ENCODE measurements around the gene JUNB. TPM values are rescaled to one million over a fixed set of nuclear protein-coding genes. Genes with fewer than 3 reads are reported as not detected.

JUNB gene
- total RNA-seq, 1 donor from 2014 or later, result 1.5 TPM

DNA sequence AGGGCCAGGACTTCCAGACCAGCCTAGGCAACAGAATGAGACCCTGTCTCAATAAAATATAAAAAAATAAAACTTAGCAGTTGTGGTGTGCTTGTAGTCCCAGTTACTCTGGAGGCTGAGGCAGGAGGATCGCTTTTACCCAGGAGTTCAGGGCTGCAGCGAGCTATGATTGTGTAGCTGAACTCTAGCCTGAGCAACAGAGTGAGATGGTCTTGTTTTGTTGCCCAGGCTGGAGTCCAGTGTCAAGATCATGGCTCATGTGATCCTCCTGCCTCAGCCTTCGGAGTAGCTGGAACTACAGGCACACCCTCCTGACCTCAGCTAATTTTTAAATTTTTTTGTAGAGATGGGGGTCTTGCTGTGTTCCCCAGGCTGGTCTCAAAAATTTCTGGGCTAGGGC is 4.3 kb upstream of the JUNB start:
- no peaks in the 10 kb centered on the region for H3K79me2 ChIP-seq (ENCODE audit: low read depth)

DNA sequence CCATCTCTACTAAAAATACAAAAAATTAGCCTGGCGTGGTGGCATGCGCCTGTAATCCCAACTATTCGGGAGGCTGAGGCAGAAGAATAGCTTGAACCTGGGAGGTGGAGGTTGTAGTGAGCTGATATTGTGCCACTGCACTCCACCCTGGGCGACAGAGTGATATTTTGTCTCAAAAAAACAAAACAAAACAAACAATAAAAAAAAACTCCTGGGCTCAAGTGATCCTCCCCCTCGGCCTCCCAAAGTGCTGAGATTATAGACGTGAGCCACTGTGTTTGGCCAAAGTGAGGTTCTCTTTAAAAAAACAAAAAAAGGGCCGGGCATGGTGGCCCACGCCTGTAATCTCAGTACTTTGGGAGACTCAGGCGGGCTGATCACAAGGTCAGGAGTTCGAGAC is 3.8 kb upstream of the JUNB start:
- Histone ChIP-seq H3F3A (ENCODE audit: low read depth) (peaks cover 69% of the 10 kb centered on the region), H3K27ac (no peak overlapping the region), H4K20me1 (ENCODE audit: low read depth) (no peaks in the 10 kb centered on the region), H3K9me3 (ENCODE audit: low read depth) (no peaks in the 10 kb centered on the region), H3K4me1 (peaks cover 38% of the 10 kb centered on the region), H2AFZ (replicated peaks) (no peak overlapping the region), H3K4me2 (no peak overlapping the region), H3K79me2 (ENCODE audit: low read depth) (no peaks in the 10 kb centered on the region), H3K36me3 (no peaks in the 10 kb centered on the region), H3K9ac (no peak overlapping the region), H3K4me3 (no peak overlapping the region), H3K27me3 (peaks cover 23% of the 10 kb centered on the region)
- no peak for DNase-seq (ENCODE audit: low spot score)
- Mint-ChIP-seq H3K4me1 (peaks cover 30% of the 10 kb centered on the region), H3K9me3 (no peaks in the 10 kb centered on the region), H3K27ac (no peak overlapping the region), H3K27me3 (ENCODE audit: insufficient read depth, low read depth) (peaks cover 5% of the 10 kb centered on the region), H3K36me3 (no peaks in the 10 kb centered on the region), H3K4me3 (peak overlapping the region; percentile 24)
- TF ChIP-seq EZH2 (IDR thresholded peaks at IDR 0.05), result no peak
- TF ChIP-seq EZH2phosphoT487 (IDR thresholded peaks at IDR 0.05), result no peak
- TF ChIP-seq, protein P1, sequence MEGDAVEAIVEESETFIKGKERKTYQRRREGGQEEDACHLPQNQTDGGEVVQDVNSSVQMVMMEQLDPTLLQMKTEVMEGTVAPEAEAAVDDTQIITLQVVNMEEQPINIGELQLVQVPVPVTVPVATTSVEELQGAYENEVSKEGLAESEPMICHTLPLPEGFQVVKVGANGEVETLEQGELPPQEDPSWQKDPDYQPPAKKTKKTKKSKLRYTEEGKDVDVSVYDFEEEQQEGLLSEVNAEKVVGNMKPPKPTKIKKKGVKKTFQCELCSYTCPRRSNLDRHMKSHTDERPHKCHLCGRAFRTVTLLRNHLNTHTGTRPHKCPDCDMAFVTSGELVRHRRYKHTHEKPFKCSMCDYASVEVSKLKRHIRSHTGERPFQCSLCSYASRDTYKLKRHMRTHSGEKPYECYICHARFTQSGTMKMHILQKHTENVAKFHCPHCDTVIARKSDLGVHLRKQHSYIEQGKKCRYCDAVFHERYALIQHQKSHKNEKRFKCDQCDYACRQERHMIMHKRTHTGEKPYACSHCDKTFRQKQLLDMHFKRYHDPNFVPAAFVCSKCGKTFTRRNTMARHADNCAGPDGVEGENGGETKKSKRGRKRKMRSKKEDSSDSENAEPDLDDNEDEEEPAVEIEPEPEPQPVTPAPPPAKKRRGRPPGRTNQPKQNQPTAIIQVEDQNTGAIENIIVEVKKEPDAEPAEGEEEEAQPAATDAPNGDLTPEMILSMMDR (IDR thresholded peaks at IDR 0.05), result no peak

More for the DNA sequence above, 4.3 kb upstream of the JUNB start:
- H4K20me1 ChIP-seq (ENCODE audit: low read depth), result no peaks in the 10 kb centered on the region
- TF ChIP-seq EZH2 (IDR thresholded peaks at IDR 0.05) (no peak), EZH2phosphoT487 (IDR thresholded peaks at IDR 0.05) (no peak)
- TF ChIP-seq, protein P1 (IDR thresholded peaks at IDR 0.05), result no peak
- peaks cover 2% of the 10 kb centered on the region for H3K9me3 Mint-ChIP-seq
- H3K36me3 ChIP-seq, result no peaks in the 10 kb centered on the region
- H2AFZ ChIP-seq (replicated peaks), result no peak overlapping the region
- peaks cover 42% of the 10 kb centered on the region for H3K4me1 ChIP-seq
- peaks cover 7% of the 10 kb centered on the region for H3K27me3 Mint-ChIP-seq (ENCODE audit: insufficient read depth, low read depth)
- no peak overlapping the region for H3K4me3 ChIP-seq
- H3K4me2 ChIP-seq, result no peak overlapping the region
- H3K9me3 ChIP-seq (ENCODE audit: low read depth), result no peaks in the 10 kb centered on the region
- H3K9ac ChIP-seq, result no peak overlapping the region
- H3K27ac ChIP-seq, result no peak overlapping the region
- DNase-seq (ENCODE audit: low spot score), result no peak
- peaks cover 33% of the 10 kb centered on the region for H3K4me1 Mint-ChIP-seq
- no peak overlapping the region for H3K4me3 Mint-ChIP-seq
- peaks cover 69% of the 10 kb centered on the region for H3F3A ChIP-seq (ENCODE audit: low read depth)
- no peaks in the 10 kb centered on the region for H3K36me3 Mint-ChIP-seq
- H3K27me3 ChIP-seq, result peaks cover 18% of the 10 kb centered on the region
- H3K27ac Mint-ChIP-seq, result no peak overlapping the region

DNA sequence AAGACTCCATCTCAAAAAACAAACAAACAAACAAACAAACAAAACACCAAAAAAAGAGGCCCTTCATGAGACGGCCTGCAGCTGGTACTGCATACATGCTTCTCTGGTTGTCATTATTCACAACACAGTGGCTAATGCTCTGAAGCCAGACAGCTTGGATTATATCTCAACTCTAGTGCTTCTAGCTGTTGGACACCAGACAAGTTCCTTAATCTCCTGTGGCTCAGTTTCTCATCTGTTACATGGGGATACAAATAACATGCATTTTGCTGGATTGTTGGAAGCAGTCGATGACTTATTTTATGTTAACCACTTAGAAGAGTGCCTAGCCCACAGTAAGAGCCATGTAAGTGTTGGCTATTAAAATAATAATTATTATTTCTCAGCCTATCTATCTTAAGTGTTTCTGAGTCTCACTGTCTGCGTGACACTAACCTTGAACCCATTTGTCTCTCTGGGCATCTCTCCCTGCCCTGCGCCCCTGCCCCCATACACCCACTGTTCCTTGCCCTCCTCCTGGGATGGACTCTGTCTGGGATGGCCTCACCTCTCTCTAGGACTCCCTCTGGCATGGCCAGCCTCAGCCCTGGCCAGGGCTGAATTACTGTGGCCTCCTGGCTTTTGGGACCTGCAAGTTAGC is 3.1 kb upstream of the JUNB start:
- Mint-ChIP-seq H3K4me3 (peak overlapping the region; percentile 87), H3K9me3 (no peaks in the 10 kb centered on the region), H3K4me1 (peaks cover 30% of the 10 kb centered on the region), H3K27me3 (ENCODE audit: insufficient read depth, low read depth) (peaks cover 7% of the 10 kb centered on the region), H3K36me3 (no peaks in the 10 kb centered on the region), H3K27ac (peak overlapping the region; percentile 85)
- H2AFZ ChIP-seq (replicated peaks), result no peak overlapping the region
- peak overlapping the region; percentile 56 for H3K27ac ChIP-seq
- H3F3A ChIP-seq (ENCODE audit: low read depth), result peaks cover 71% of the 10 kb centered on the region
- TF ChIP-seq EZH2 (IDR thresholded peaks at IDR 0.05), result no peak
- no peak for TF ChIP-seq EZH2phosphoT487 (IDR thresholded peaks at IDR 0.05)
- TF ChIP-seq, protein P1 (IDR thresholded peaks at IDR 0.05), result no peak
- H3K27me3 ChIP-seq, result peaks cover 30% of the 10 kb centered on the region
- no peak for DNase-seq (ENCODE audit: low spot score)
- H3K4me1 ChIP-seq, result peaks cover 37% of the 10 kb centered on the region
- no peaks in the 10 kb centered on the region for H3K79me2 ChIP-seq (ENCODE audit: low read depth)
- H3K4me2 ChIP-seq, result peak overlapping the region; percentile 84
- H3K4me3 ChIP-seq, result peak overlapping the region; percentile 61
- H3K9me3 ChIP-seq (ENCODE audit: low read depth), result no peaks in the 10 kb centered on the region
- no peak overlapping the region for H3K9ac ChIP-seq
- no peaks in the 10 kb centered on the region for H3K36me3 ChIP-seq
- H4K20me1 ChIP-seq (ENCODE audit: low read depth), result no peaks in the 10 kb centered on the region

Measured in neural progenitor cell (in vitro differentiated cells).